C4-2B (cell line): ENCODE measurements around the gene RNU1-1.
"Not testable (repeated sequence)": the region's sequence is repeated elsewhere in the genome, so short reads cannot be mapped to it uniquely, and the experiment has no call there.

Source experiments
- H3K27ac ChIP-seq: fragments of 450-650 bp; 2 replicates; pipeline ENCODE4 v1.5.1; 2017
- CTCF ChIP-seq: fragments of 450-650 bp; conservative IDR thresholded peaks from 2 replicates; pipeline ENCODE4 v1.5.1; 2017; ENCODE audit warnings: mild to moderate bottlenecking
- ZFX ChIP-seq: fragments of 450-650 bp; IDR thresholded peaks from 2 replicates; pipeline ENCODE4 v1.6.1; 2017

Gene RNU1-1

GRCh38 chr1:16478091-16478490, 36.0 kb downstream of the RNU1-1 start:
- TF ChIP-seq CTCF (no peak), ZFX (no peak)

GRCh38 chr1:16475771-16476770, 38.0 kb downstream of the RNU1-1 start:
- H3K27ac ChIP-seq, result not testable (repeated sequence)

More at GRCh38 chr1:16478091-16478490, 36.0 kb downstream of the RNU1-1 start:
- H3K27ac ChIP-seq, result no peak overlapping the region

- not testable (repeated sequence) for H3K27ac ChIP-seq
Measured at GRCh38 chr1:16474891-16475290, 39.2 kb downstream of the RNU1-1 start.

DNA sequence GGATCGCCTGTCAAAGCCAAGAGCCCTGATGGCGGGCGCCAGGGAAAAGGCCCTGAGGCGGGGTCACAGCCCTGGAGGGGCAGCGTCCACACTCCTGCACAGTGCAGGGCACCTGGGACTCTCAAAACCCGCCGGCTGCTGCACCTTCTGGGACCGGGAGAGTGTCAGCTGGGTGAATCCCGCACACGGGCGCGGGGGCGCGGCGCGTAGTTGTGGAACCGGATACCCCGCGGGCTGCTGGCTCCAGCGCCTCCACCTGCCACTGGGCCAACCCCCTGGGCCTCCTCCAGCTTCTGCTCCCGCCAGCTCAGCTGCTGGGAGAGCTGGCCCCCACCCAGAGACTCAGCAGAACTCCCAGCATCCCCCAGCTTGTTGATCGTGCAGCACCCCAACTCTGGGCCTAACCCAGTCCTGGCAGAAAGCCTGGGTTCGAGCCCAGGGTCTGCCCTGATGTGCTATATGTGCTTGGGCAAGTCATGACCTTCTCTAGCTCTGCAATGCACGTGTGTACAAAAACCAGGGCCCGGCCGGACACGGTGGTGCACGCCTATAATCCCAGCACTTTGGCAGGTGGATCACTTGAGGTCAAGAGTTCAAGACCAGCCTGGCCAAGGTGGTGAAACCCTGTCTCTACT, 39.8 kb downstream of the RNU1-1 start:
- TF ChIP-seq CTCF, result no peak
- TF ChIP-seq ZFX, result no peak
- no peak overlapping the region for H3K27ac ChIP-seq

- no peak for TF ChIP-seq ZFX
- no peak overlapping the region for H3K27ac ChIP-seq
Measured at GRCh38 chr1:16468558-16468957, 45.5 kb downstream of the RNU1-1 start.

GRCh38 chr1:16464917-16465625, 49.0 kb downstream of the RNU1-1 start:
- H3K27ac ChIP-seq, result no peak overlapping the region
- no peak for TF ChIP-seq ZFX
- no peak for TF ChIP-seq CTCF
